Measurements from ENCODE around the gene PELI1. TPM values are rescaled to one million over a fixed set of nuclear protein-coding genes. Genes with fewer than 3 reads are reported as not detected.

Gene PELI1
- total RNA-seq, 1 experiment from 2014 or later, result 26.2 TPM

DNA sequence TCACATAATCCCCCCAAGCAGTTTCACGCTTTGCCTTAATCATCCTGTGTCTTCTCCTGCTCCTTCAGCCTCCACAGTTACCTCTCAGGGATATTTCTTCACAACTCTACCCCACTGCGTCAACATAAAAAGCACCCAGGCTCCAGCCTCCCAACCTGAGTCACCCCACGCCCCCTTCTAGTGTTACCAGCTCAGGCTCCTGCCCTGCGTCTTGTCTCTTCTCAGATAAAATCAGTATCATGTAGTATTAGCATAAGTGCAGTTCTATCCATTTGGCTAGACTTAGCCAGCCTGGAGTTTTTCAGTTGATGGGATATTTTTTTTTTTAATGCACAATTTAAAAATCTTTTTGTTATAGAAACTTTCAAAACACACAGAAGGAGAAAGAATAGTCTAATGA is 9.6 kb upstream of the PELI1 start:
- TF ChIP-seq, protein P1, sequence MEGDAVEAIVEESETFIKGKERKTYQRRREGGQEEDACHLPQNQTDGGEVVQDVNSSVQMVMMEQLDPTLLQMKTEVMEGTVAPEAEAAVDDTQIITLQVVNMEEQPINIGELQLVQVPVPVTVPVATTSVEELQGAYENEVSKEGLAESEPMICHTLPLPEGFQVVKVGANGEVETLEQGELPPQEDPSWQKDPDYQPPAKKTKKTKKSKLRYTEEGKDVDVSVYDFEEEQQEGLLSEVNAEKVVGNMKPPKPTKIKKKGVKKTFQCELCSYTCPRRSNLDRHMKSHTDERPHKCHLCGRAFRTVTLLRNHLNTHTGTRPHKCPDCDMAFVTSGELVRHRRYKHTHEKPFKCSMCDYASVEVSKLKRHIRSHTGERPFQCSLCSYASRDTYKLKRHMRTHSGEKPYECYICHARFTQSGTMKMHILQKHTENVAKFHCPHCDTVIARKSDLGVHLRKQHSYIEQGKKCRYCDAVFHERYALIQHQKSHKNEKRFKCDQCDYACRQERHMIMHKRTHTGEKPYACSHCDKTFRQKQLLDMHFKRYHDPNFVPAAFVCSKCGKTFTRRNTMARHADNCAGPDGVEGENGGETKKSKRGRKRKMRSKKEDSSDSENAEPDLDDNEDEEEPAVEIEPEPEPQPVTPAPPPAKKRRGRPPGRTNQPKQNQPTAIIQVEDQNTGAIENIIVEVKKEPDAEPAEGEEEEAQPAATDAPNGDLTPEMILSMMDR (IDR thresholded peaks at IDR 0.05; ENCODE audit: unreplicated experiment), result no peak
- peaks cover 8% of the 10 kb centered on the region for H3K9me3 Mint-ChIP-seq (ENCODE audit: low read depth, unreplicated experiment)
- CTCF ChIA-PET, result no interaction called here
- intact Hi-C loops (cut with micrococcal nuclease; ENCODE audit: unreplicated experiment), result no loop called here
- BruUV-seq (replicated peaks), result no TSS peak
- H3K27ac Mint-ChIP-seq (ENCODE audit: unreplicated experiment), result no peak overlapping the region
- peaks cover 13% of the 10 kb centered on the region for H3K4me1 Mint-ChIP-seq (ENCODE audit: low read depth, unreplicated experiment)
- H3K27me3 Mint-ChIP-seq (ENCODE audit: unreplicated experiment), result no peaks in the 10 kb centered on the region
- H3K36me3 Mint-ChIP-seq (ENCODE audit: insufficient read depth, unreplicated experiment), result peaks cover 5% of the 10 kb centered on the region
- H3K4me3 Mint-ChIP-seq (ENCODE audit: low read depth, unreplicated experiment), result no peak overlapping the region
- DNase-seq, result no peak

DNA sequence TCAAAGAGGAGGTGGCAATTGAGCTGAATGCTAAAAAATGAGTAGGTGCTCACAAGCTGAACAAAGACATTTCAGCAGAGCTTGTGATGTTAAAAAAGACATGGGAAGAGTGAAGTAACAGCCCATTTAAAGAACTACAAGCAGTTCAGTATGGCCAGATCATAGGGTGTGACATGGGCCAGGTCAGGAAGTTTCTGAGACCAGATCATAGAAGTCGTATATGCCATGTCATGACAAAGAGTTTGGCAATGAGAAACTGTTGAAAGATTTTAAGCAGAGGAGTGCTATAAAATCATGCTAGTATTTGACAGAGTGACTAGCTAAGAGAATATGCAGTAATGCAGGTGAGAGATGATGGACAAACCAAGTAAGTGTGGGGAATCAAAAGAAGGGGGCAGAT is 7.3 kb upstream of the PELI1 start:
- Mint-ChIP-seq H3K4me1 (ENCODE audit: low read depth, unreplicated experiment) (no peaks in the 10 kb centered on the region), H3K27ac (ENCODE audit: unreplicated experiment) (no peak overlapping the region), H3K27me3 (ENCODE audit: unreplicated experiment) (no peaks in the 10 kb centered on the region), H3K4me3 (ENCODE audit: low read depth, unreplicated experiment) (no peak overlapping the region), H3K9me3 (ENCODE audit: low read depth, unreplicated experiment) (peaks cover 8% of the 10 kb centered on the region), H3K36me3 (ENCODE audit: insufficient read depth, unreplicated experiment) (peaks cover 5% of the 10 kb centered on the region)
- intact Hi-C loops (cut with micrococcal nuclease; ENCODE audit: unreplicated experiment), result no loop called here
- no peak for DNase-seq
- CTCF ChIA-PET, result interaction anchor here (0.5 to 1.2 kb wide), 2 partner anchors 46 to 331 kb away, joined by 3 to 4 read pairs; no protein-coding TSS in a partner anchor
- TF ChIP-seq, protein P1 (IDR thresholded peaks at IDR 0.05; ENCODE audit: unreplicated experiment), result no peak
- no TSS peak for BruUV-seq (replicated peaks)

DNA sequence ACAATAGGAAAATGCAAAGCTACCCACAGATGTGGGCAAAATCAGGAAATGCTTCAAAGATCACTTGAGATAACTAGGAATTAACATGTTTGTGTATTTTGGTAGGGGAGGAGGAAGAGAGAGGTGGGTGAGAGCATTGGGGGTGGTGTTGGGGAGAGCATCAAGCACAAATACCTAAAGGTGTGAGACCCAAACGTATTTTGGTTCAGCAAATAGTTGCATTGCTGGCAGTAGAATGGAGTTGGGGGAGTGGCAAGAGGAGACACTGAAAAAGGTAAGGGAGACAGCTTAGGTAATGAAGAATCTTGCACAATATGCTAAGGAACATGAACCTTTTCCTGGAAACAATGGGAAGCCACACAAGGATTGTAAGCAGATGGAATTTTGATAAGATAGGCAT is 1.5 kb upstream of the PELI1 start:
- CTCF ChIA-PET, result interaction anchor here (0.5 to 1.1 kb wide), 4 partner anchors 23 to 1477 kb away, joined by 3 to 8 read pairs (median 4); no protein-coding TSS in a partner anchor
- H3K4me3 Mint-ChIP-seq (ENCODE audit: low read depth, unreplicated experiment), result no peak overlapping the region
- no TSS peak for BruUV-seq (replicated peaks)
- H3K9me3 Mint-ChIP-seq (ENCODE audit: low read depth, unreplicated experiment), result no peaks in the 10 kb centered on the region
- H3K27ac Mint-ChIP-seq (ENCODE audit: unreplicated experiment), result no peak overlapping the region
- TF ChIP-seq, protein P1 (IDR thresholded peaks at IDR 0.05; ENCODE audit: unreplicated experiment), result no peak
- peaks cover 36% of the 10 kb centered on the region for H3K36me3 Mint-ChIP-seq (ENCODE audit: insufficient read depth, unreplicated experiment)
- H3K27me3 Mint-ChIP-seq (ENCODE audit: unreplicated experiment), result no peaks in the 10 kb centered on the region
- DNase-seq, result no peak
- intact Hi-C loops (cut with micrococcal nuclease; ENCODE audit: unreplicated experiment), result loop anchor here (2.0 kb wide), 1 partner anchor 57 kb away; no protein-coding TSS in a partner anchor
- H3K4me1 Mint-ChIP-seq (ENCODE audit: low read depth, unreplicated experiment), result peaks cover 8% of the 10 kb centered on the region

DNA sequence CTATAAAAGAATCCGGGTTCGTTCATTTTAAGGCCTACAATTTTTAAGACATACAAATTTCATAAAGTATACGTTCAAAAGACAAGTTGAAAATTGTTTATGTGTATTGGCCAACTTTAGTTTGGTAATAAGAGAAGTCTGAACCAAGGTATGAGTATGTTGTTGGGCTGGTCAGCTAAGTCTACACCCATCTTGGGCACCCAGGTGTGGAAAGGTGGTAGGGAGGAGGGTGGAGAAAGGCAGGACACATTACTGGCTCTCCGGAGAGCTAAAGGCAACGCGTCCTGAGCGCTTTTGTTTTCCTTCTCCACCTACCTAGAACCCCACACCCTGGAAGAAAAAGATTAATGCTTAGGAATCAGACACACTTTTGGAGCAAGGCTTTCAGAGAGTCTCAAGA is 899 bp upstream of the PELI1 start:
- H3K27me3 Mint-ChIP-seq (ENCODE audit: unreplicated experiment), result no peaks in the 10 kb centered on the region
- peaks cover 14% of the 10 kb centered on the region for H3K4me1 Mint-ChIP-seq (ENCODE audit: low read depth, unreplicated experiment)
- intact Hi-C loops (cut with micrococcal nuclease; ENCODE audit: unreplicated experiment), result loop anchor here (2.0 kb wide), 1 partner anchor 58 kb away; no protein-coding TSS in a partner anchor
- peaks cover 38% of the 10 kb centered on the region for H3K36me3 Mint-ChIP-seq (ENCODE audit: insufficient read depth, unreplicated experiment)
- DNase-seq, result no peak
- H3K4me3 Mint-ChIP-seq (ENCODE audit: low read depth, unreplicated experiment), result peak overlapping the region; percentile 94
- no TSS peak for BruUV-seq (replicated peaks)
- no peaks in the 10 kb centered on the region for H3K9me3 Mint-ChIP-seq (ENCODE audit: low read depth, unreplicated experiment)
- CTCF ChIA-PET, result interaction anchor here (0.9 kb wide), 1 partner anchor 24 kb away, joined by 3 read pairs; no protein-coding TSS in a partner anchor
- peak overlapping the region; percentile 96 for H3K27ac Mint-ChIP-seq (ENCODE audit: unreplicated experiment)
- TF ChIP-seq, protein P1 (IDR thresholded peaks at IDR 0.05; ENCODE audit: unreplicated experiment), result no peak
